ENCODE data around the gene PGLYRP2.

PGLYRP2 gene

DNA sequence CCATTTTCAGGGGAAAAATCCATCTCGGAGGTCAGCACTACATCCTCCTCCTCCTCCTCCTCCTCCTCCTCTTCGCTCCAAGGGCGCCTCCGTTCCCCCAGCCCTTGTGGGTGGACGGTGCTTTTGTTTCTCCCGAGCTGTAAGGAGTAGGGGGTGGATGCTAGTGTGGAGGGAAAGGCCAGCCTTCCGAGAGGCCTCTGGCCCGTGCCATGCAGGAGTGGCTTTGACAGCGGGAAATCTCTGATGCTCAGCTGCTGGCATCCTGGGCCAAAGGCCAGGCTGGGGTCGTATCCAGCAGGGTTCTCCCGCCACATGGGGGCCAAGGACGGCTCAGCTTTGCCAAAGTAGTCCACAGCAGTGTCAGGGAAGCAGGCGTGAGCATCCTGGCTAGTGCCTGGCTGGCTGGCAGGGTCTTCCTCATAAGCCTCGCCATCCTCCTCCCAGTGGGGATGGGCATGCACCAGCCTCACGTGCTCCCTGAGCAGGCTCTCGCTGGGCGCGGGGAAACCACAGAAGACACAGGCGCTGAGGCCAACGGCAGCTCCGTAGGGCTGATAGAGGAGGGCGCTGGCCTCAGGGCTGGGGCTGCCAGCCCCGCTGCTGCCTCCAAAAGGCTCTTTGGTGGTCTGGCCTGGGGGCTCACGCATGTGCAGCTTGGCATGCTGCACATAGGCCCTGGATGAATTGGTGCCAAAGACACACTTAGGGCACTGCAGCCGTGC is 40.1 kb downstream of the PGLYRP2 start:
- H3K4me3 ChIP-seq (ENCODE audit: low read depth, low read length), result no peak overlapping the region
- no peak for TF ChIP-seq POLR2A (IDR thresholded peaks at IDR 0.05; ENCODE audit: extremely low read depth, insufficient read length)
- TF ChIP-seq, protein P1, sequence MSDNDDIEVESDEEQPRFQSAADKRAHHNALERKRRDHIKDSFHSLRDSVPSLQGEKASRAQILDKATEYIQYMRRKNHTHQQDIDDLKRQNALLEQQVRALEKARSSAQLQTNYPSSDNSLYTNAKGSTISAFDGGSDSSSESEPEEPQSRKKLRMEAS (IDR thresholded peaks at IDR 0.05; ENCODE audit: low read depth, low read length), result no peak
- TF ChIP-seq, protein P2, sequence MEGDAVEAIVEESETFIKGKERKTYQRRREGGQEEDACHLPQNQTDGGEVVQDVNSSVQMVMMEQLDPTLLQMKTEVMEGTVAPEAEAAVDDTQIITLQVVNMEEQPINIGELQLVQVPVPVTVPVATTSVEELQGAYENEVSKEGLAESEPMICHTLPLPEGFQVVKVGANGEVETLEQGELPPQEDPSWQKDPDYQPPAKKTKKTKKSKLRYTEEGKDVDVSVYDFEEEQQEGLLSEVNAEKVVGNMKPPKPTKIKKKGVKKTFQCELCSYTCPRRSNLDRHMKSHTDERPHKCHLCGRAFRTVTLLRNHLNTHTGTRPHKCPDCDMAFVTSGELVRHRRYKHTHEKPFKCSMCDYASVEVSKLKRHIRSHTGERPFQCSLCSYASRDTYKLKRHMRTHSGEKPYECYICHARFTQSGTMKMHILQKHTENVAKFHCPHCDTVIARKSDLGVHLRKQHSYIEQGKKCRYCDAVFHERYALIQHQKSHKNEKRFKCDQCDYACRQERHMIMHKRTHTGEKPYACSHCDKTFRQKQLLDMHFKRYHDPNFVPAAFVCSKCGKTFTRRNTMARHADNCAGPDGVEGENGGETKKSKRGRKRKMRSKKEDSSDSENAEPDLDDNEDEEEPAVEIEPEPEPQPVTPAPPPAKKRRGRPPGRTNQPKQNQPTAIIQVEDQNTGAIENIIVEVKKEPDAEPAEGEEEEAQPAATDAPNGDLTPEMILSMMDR (IDR thresholded peaks at IDR 0.05; ENCODE audit: low read depth, low read length), result no peak
- no peak for TF ChIP-seq MYC (IDR thresholded peaks at IDR 0.05; ENCODE audit: low read depth, low read length)
- DNase-seq (ENCODE audit: low read depth), result no peak

DNA sequence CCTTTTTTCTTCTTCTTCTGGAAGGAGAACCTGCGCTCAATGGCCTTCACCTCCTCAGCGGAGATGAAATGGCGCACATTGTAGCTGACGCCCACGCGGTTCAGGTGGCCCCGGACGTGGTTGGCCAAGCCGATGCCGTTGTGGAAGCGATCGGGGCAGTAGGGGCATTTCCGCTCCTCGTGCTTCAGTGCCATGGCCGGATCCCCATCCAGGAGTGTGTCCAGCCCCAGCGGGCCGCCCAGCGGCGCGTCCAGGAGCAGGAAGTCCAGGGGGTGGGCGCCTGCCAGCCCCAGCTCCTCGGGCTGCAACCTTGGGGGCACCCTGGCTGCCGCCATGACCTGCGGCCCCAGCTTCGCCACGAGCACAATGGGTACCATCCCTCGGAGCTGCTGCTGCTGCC is 40.7 kb downstream of the PGLYRP2 start:
- TF ChIP-seq POLR2A (IDR thresholded peaks at IDR 0.05; ENCODE audit: extremely low read depth, insufficient read length), result no peak
- TF ChIP-seq, protein P1 (IDR thresholded peaks at IDR 0.05; ENCODE audit: low read depth, low read length), result no peak
- TF ChIP-seq, protein P2 (IDR thresholded peaks at IDR 0.05; ENCODE audit: low read depth, low read length), result no peak
- TF ChIP-seq MYC (IDR thresholded peaks at IDR 0.05; ENCODE audit: low read depth, low read length), result no peak
- DNase-seq (ENCODE audit: low read depth), result no peak
- no peak overlapping the region for H3K4me3 ChIP-seq (ENCODE audit: low read depth, low read length)

DNA sequence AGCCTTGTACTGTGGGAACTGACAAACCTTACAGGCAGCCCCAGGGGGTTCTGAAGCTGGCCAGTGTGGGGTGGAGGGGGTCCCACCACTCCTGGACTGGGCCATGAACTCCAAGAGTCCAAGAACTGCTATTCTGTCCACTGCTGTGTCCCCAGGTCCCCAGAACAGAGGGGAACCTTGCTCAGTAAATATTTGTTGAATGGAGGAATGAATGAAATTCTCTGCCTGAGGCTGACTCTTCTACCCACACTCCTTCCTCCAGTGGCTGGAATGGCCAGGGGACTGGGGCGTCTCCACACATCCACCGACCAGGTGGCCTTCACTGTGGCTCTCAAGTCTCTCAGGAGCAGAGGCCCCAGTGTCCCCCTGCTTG is 41.2 kb downstream of the PGLYRP2 start:
- DNase-seq (ENCODE audit: low read depth), result no peak
- H3K4me3 ChIP-seq (ENCODE audit: low read depth, low read length), result no peak overlapping the region
- TF ChIP-seq MYC (IDR thresholded peaks at IDR 0.05; ENCODE audit: low read depth, low read length), result no peak
- TF ChIP-seq, protein P2 (IDR thresholded peaks at IDR 0.05; ENCODE audit: low read depth, low read length), result no peak
- TF ChIP-seq, protein P1 (IDR thresholded peaks at IDR 0.05; ENCODE audit: low read depth, low read length), result no peak
- no peak for TF ChIP-seq POLR2A (IDR thresholded peaks at IDR 0.05; ENCODE audit: extremely low read depth, insufficient read length)

DNA sequence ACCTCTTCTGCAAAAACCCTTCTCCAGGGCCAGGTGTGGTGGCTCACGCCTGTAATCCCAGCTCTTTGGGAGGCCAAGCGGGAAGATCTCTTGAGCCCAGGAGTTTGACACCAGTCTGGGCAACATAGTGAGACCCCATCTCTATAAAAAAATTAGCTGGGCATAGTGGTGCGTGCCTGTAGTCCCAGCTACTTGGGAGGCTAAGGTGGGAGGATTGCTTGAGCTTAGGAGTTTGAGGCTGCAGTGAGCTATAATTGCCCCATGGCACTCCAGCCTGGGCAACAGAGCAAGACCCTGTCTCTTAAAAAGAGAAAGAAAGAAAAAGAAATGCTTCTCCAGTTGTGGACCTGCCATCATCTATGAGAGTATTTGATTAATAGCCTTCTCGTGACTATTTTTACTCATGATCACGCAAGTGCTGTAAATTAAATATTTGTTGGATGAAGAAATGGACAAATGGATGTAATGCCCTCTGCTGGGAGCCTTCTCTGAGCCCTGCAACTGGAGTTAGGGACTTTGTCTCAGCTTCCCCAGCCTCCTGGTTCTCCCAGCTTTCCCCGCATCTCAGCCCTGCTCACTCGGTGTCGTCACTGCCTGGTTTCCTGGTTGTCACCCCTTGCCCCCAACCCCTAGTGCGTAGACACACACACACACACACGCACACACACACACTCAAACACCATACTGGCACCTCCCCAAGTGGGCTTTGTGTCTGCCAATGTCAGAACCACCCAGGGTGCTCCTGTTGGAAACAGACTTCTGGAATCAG is 41.8 kb downstream of the PGLYRP2 start:
- no peak for DNase-seq (ENCODE audit: low read depth)
- TF ChIP-seq MYC (IDR thresholded peaks at IDR 0.05; ENCODE audit: low read depth, low read length) (no peak), POLR2A (IDR thresholded peaks at IDR 0.05; ENCODE audit: extremely low read depth, insufficient read length) (no peak)
- TF ChIP-seq, protein P1 (IDR thresholded peaks at IDR 0.05; ENCODE audit: low read depth, low read length), result no peak
- TF ChIP-seq, protein P2 (IDR thresholded peaks at IDR 0.05; ENCODE audit: low read depth, low read length), result no peak
- H3K4me3 ChIP-seq (ENCODE audit: low read depth, low read length), result no peak overlapping the region

DNA sequence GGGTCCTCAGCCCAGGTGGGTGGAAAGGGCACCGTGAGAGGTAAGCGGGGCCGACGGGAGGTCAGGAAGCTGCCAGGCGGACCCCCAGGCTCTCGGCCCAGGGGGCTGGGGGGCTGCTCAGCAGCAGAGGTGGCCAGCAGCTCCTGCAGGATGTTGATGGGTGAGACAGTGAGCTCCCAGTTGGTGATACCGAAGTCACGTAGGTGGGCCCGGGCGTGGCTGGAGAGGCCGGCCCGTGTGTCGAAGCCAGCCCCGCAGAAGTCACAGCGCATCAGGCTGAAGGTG is 42.5 kb downstream of the PGLYRP2 start:
- no peak for DNase-seq (ENCODE audit: low read depth)
- H3K4me3 ChIP-seq (ENCODE audit: low read depth, low read length), result no peak overlapping the region
- TF ChIP-seq, protein P2 (IDR thresholded peaks at IDR 0.05; ENCODE audit: low read depth, low read length), result no peak
- TF ChIP-seq MYC (IDR thresholded peaks at IDR 0.05; ENCODE audit: low read depth, low read length) (no peak), POLR2A (IDR thresholded peaks at IDR 0.05; ENCODE audit: extremely low read depth, insufficient read length) (no peak)
- TF ChIP-seq, protein P1 (IDR thresholded peaks at IDR 0.05; ENCODE audit: low read depth, low read length), result no peak
